ENCODE results near the gene HOXC10. TPM values are rescaled to one million over a fixed set of nuclear protein-coding genes. Genes with fewer than 3 reads are reported as not detected.

The HOXC10 gene
- total and polyA plus RNA-seq, 2 donors (not counting 3 experiments of a cell fraction or from before 2014, with no cell fraction given), result 0.18 TPM; not detected in 1

GRCh38 chr12:53969588-53970259 is 15.2 kb upstream of the HOXC10 start:
- no peak overlapping the region for H3K4me2 ChIP-seq (ENCODE audit: insufficient read depth, low read length)
- BruUV-seq (replicated peaks), result no TSS peak
- no peak overlapping the region for H3K27ac ChIP-seq (ENCODE audit: insufficient read depth, low read depth, low read length)
- H3K4me3 ChIP-seq (replicated peaks in 1 of 3; ENCODE audit: insufficient read depth in 1 of 3, low read depth in 1 of 3, low read length in 3 of 3), result no peak overlapping the region
- FAIRE-seq (no peak), DNase-seq (ENCODE audit: low read depth, low spot score) (no peak)
- dilution Hi-C loops (cut with MboI; ENCODE audit: extremely low pct_ligation_motif_present, low sequenced_read_pairs), result no loop called here
- no peaks in the 10 kb centered on the region for H3K4me1 ChIP-seq (ENCODE audit: control insufficient read depth, extremely low read depth, insufficient read depth, low read length)
- no peak overlapping the region for H2AFZ ChIP-seq (ENCODE audit: low read depth, low read length)
- peaks cover 90 to 99% of the 10 kb centered on the region in 2 experiments for H3K27me3 ChIP-seq (ENCODE audit: control insufficient read depth in 2 of 2, insufficient read depth in 2 of 2, low read length in 2 of 2)
- no peaks in the 10 kb centered on the region for H3K9me3 ChIP-seq (replicated peaks; ENCODE audit: control insufficient read depth, insufficient read depth, low read length)
- ChIA-PET POLR2A (no interaction called here), CTCF (interaction anchor here (0.9 kb wide), 1 partner anchor 16 kb away, joined by 5 read pairs; the partner anchor contains the start of gene HOXC10)
- intact Hi-C loops (cut with micrococcal nuclease), result no loop called here
- TF ChIP-seq MYC (IDR thresholded peaks at IDR 0.05; ENCODE audit: low read depth, low read length) (no peak), EZH2 (IDR thresholded peaks at IDR 0.05; ENCODE audit: borderline replicate concordance, low read depth, low read length, severe bottlenecking) (peak; percentile 1)
- no peak overlapping the region for H3K9ac ChIP-seq (replicated peaks; ENCODE audit: extremely low read depth, insufficient read depth, low read length)
- H4K20me1 ChIP-seq (replicated peaks; ENCODE audit: control insufficient read depth, extremely low read depth, insufficient read depth, low read length), result no peaks in the 10 kb centered on the region
- no peaks in the 10 kb centered on the region for H3K79me2 ChIP-seq (ENCODE audit: control insufficient read depth, insufficient read depth, low read length)
- no peaks in the 10 kb centered on the region for H3K9me1 ChIP-seq (replicated peaks; ENCODE audit: control insufficient read depth, extremely low read depth, insufficient read depth, low read length)
- no peaks in the 10 kb centered on the region for H3K36me3 ChIP-seq (ENCODE audit: control insufficient read depth in 2 of 2, extremely low read depth in 1 of 2, insufficient read depth in 2 of 2, low read length in 2 of 2)

GRCh38 chr12:53970451-53970850 is 14.5 kb upstream of the HOXC10 start:
- BruUV-seq (replicated peaks), result no TSS peak
- no peak for FAIRE-seq
- no peaks in the 10 kb centered on the region for H4K20me1 ChIP-seq (replicated peaks; ENCODE audit: control insufficient read depth, extremely low read depth, insufficient read depth, low read length)

More at GRCh38 chr12:53970451-53970850, 14.5 kb upstream of the HOXC10 start:
- H3K27me3 ChIP-seq (ENCODE audit: control insufficient read depth in 2 of 2, insufficient read depth in 2 of 2, low read length in 2 of 2), result peaks cover 89 to 99% of the 10 kb centered on the region in 2 experiments
- H3K9ac ChIP-seq (replicated peaks; ENCODE audit: extremely low read depth, insufficient read depth, low read length), result no peak overlapping the region
- H3K4me1 ChIP-seq (ENCODE audit: control insufficient read depth, extremely low read depth, insufficient read depth, low read length), result no peaks in the 10 kb centered on the region
- H3K27ac ChIP-seq (ENCODE audit: insufficient read depth, low read depth, low read length), result no peak overlapping the region
- DNase-seq (ENCODE audit: low read depth, low spot score), result no peak
- no peak overlapping the region for H2AFZ ChIP-seq (ENCODE audit: low read depth, low read length)
- no peak overlapping the region for H3K4me2 ChIP-seq (ENCODE audit: insufficient read depth, low read length)
- no peaks in the 10 kb centered on the region for H3K79me2 ChIP-seq (ENCODE audit: control insufficient read depth, insufficient read depth, low read length)
- dilution Hi-C loops (cut with MboI; ENCODE audit: extremely low pct_ligation_motif_present, low sequenced_read_pairs) (no loop called here), intact Hi-C loops (cut with micrococcal nuclease) (no loop called here)
- ChIA-PET CTCF (interaction anchor here (0.9 kb wide), 1 partner anchor 15 kb away, joined by 5 read pairs; the partner anchor contains the start of gene HOXC10), POLR2A (interaction anchor here (0.6 kb wide), 1 partner anchor 221 kb away, joined by 4 read pairs; no protein-coding TSS in a partner anchor)
- H3K4me3 ChIP-seq (replicated peaks in 1 of 3; ENCODE audit: insufficient read depth in 1 of 3, low read depth in 1 of 3, low read length in 3 of 3), result no peak overlapping the region
- TF ChIP-seq EZH2 (IDR thresholded peaks at IDR 0.05; ENCODE audit: borderline replicate concordance, low read depth, low read length, severe bottlenecking) (no peak), JUN (IDR thresholded peaks at IDR 0.05; ENCODE audit: borderline replicate concordance, insufficient read depth, insufficient read length, low read depth) (no peak), POLR2A (IDR thresholded peaks at IDR 0.05; ENCODE audit: low read depth, low read length) (no peak), MAX (IDR thresholded peaks at IDR 0.05; ENCODE audit: insufficient read depth, insufficient read length) (no peak), GATA2 (IDR thresholded peaks at IDR 0.05; ENCODE audit: insufficient read depth, insufficient read length, low read depth, low read length) (no peak), POLR2AphosphoS5 (IDR thresholded peaks at IDR 0.05; ENCODE audit: insufficient read depth, low read depth, low read length) (no peak)
- H3K36me3 ChIP-seq (ENCODE audit: control insufficient read depth in 2 of 2, extremely low read depth in 1 of 2, insufficient read depth in 2 of 2, low read length in 2 of 2), result no peaks in the 10 kb centered on the region
- no peaks in the 10 kb centered on the region for H3K9me1 ChIP-seq (replicated peaks; ENCODE audit: control insufficient read depth, extremely low read depth, insufficient read depth, low read length)
- H3K9me3 ChIP-seq (replicated peaks; ENCODE audit: control insufficient read depth, insufficient read depth, low read length), result no peaks in the 10 kb centered on the region

All from endothelial cell of umbilical vein (primary cell).